OCI-LY7 (cell line): ENCODE measurements around the gene CLSTN2. TPM values are rescaled to one million over a fixed set of nuclear protein-coding genes. Genes with fewer than 3 reads are reported as not detected.

Source experiments
- BruUV-seq: library from RNA; stranded (reverse); fragments of 400-500 nt; replicated peaks from 2 replicates; lab custom pipeline; 2021; lab: Mats Ljungman, UMichigan
- CTCF ChIA-PET: fragments of 300-600 bp; sonication (Branson Sonifier 250); formaldehyde crosslinking; loops from one replicate; lab custom pipeline; 2022; ENCODE audit warnings: antibody characterized with exemption; ENCODE audit not compliant: unreplicated experiment; lab: Charles Lee
- POLR2A ChIA-PET: fragments of 300-600 bp; sonication (Branson Sonifier 250); formaldehyde crosslinking; loops from one replicate; lab custom pipeline; 2022; ENCODE audit warnings: antibody characterized with exemption; lab: Charles Lee
- DNase-seq: peaks from one replicate; pipeline ENCODE4 v3.0.0-alpha.2; 2015; ENCODE audit warnings: low spot score
- H2AFZ ChIP-seq: fragments of 200-600 bp; sonication (generic), shearing (Covaris generic); 2 replicates; pipeline ENCODE4 v1.6.1; 2014; ENCODE audit warnings: mild to moderate bottlenecking, antibody characterized with exemption, low read length, moderate library complexity
- H3K27ac ChIP-seq: fragments of 200-600 bp; sonication (generic); 2 replicates; pipeline ENCODE4 v1.5.1; 2014; ENCODE audit warnings: mixed run types, low read depth, mild to moderate bottlenecking, moderate library complexity, low read length, inconsistent platforms; ENCODE audit not compliant: poor library complexity, severe bottlenecking
- H3K36me3 ChIP-seq: fragments of 200-600 bp; sonication (generic); 2 replicates; pipeline ENCODE4 v1.6.1; 2014; ENCODE audit warnings: mild to moderate bottlenecking, antibody characterized with exemption, low read length, moderate library complexity, mixed read lengths; ENCODE audit not compliant: insufficient read depth
- H3K4me1 ChIP-seq: fragments of 200-600 bp; sonication (generic); 2 replicates; pipeline ENCODE4 v1.5.1; 2014; ENCODE audit warnings: mild to moderate bottlenecking, low read length; ENCODE audit not compliant: insufficient read depth, poor library complexity, severe bottlenecking
- H3K4me2 ChIP-seq: fragments of 200-600 bp; sonication (generic); 2 replicates; pipeline ENCODE4 v1.6.1; 2014; ENCODE audit warnings: mild to moderate bottlenecking, low read length
- H3K4me3 ChIP-seq: fragments of 200-600 bp; sonication (generic); 2 replicates; pipeline ENCODE4 v1.5.1; 2014; ENCODE audit warnings: mild to moderate bottlenecking, low read depth, low read length; ENCODE audit not compliant: poor library complexity, severe bottlenecking
- H3K79me2 ChIP-seq: fragments of 200-600 bp; sonication (generic); 2 replicates; pipeline ENCODE4 v1.6.1; 2016; ENCODE audit warnings: low read depth, mild to moderate bottlenecking, low read length, moderate library complexity, mixed read lengths; ENCODE audit not compliant: insufficient read depth
- H3K9me2 ChIP-seq: fragments of 200-600 bp; sonication (generic); 2 replicates; pipeline ENCODE4 v1.6.1; 2016; ENCODE audit warnings: mild to moderate bottlenecking, low read length, mixed read lengths; ENCODE audit not compliant: insufficient read depth
- H3K9me3 ChIP-seq: fragments of 200-600 bp; sonication (generic); 2 replicates; pipeline ENCODE4 v1.6.1; 2014; ENCODE audit warnings: mild to moderate bottlenecking, mixed run types, low read length, mixed read lengths
- H4K20me1 ChIP-seq: fragments of 200-600 bp; sonication (generic); 2 replicates; pipeline ENCODE4 v1.6.1; 2014; ENCODE audit warnings: mild to moderate bottlenecking, antibody characterized with exemption, low read length, moderate library complexity, mixed read lengths; ENCODE audit not compliant: insufficient read depth
- CTCF ChIP-seq: fragments of 200-600 bp; sonication (generic); conservative IDR thresholded peaks from 2 replicates; pipeline ENCODE4 v1.5.1; 2014; ENCODE audit warnings: mild to moderate bottlenecking, antibody characterized with exemption, low read length, moderate library complexity, mixed read lengths
- EZH2phosphoT487 ChIP-seq: fragments of 200-600 bp; sonication (generic); IDR thresholded peaks from 2 replicates; pipeline ENCODE4 v1.6.1; 2018; ENCODE audit warnings: low read depth, borderline replicate concordance, mild to moderate bottlenecking, mixed run types, antibody characterized with exemption, low read length, moderate library complexity, mixed read lengths
- intact Hi-C: fragments of 100-400 bp; cut with micrococcal nuclease; formaldehyde crosslinking; loops from one replicate; pipeline ENCODE4 v1.10.0; 2022; ENCODE audit not compliant: unreplicated experiment
- total RNA-seq, 2 experiments: library from RNA; depleted of rRNA in 1 of 2; stranded (reverse); fragments of >200 nt in 1 of 2; shearing (Covaris generic) in 1 of 2; gene quantifications; 2 replicates each; pipeline ENCODE4 v1.2.3, GENCODE V29; 2014 to 2022

CLSTN2 gene
- total RNA-seq, 2 experiments from 2014 or later: not detected

GRCh38 chr3:140273542-140274195 is 338.7 kb downstream of the CLSTN2 start:
- no peak overlapping the region for H3K4me2 ChIP-seq
- no peaks in the 10 kb centered on the region for H3K79me2 ChIP-seq
- H3K9me2 ChIP-seq: no peaks in the 10 kb centered on the region
- no peaks in the 10 kb centered on the region for H3K36me3 ChIP-seq
- no peaks in the 10 kb centered on the region for H3K4me1 ChIP-seq
- TF ChIP-seq EZH2phosphoT487: no peak
- TF ChIP-seq CTCF: no peak
- H3K4me3 ChIP-seq: no peak overlapping the region
- no peaks in the 10 kb centered on the region for H4K20me1 ChIP-seq
- no peak overlapping the region for H3K27ac ChIP-seq
- ChIA-PET POLR2A (interaction anchor here (0.6 kb wide), 1 partner anchor 27 kb away, joined by 3 read pairs; no protein-coding TSS in a partner anchor), CTCF (no interaction called here)
- no peak overlapping the region for H2AFZ ChIP-seq
- no peak for DNase-seq
- H3K9me3 ChIP-seq: no peaks in the 10 kb centered on the region
- BruUV-seq: no TSS peak
- intact Hi-C loops: no loop called here

- no peaks in the 10 kb centered on the region for H3K9me3 ChIP-seq
- H2AFZ ChIP-seq: no peak overlapping the region
- BruUV-seq: no TSS peak
Measured at GRCh38 chr3:140274429-140274828, 339.4 kb downstream of the CLSTN2 start.

More at GRCh38 chr3:140274429-140274828, 339.4 kb downstream of the CLSTN2 start:
- Histone ChIP-seq H3K4me2 (no peak overlapping the region), H3K9me2 (no peaks in the 10 kb centered on the region), H3K27ac (no peak overlapping the region), H3K79me2 (no peaks in the 10 kb centered on the region), H3K36me3 (no peaks in the 10 kb centered on the region), H3K4me3 (no peak overlapping the region), H3K4me1 (no peaks in the 10 kb centered on the region), H4K20me1 (no peaks in the 10 kb centered on the region)
- TF ChIP-seq EZH2phosphoT487 (no peak), CTCF (no peak)
- intact Hi-C loops: no loop called here
- CTCF ChIA-PET: no interaction called here
- POLR2A ChIA-PET: interaction anchor here (0.6 kb wide), 1 partner anchor 185 kb away, joined by 5 read pairs; no protein-coding TSS in a partner anchor
- no peak for DNase-seq
